ENCODE results near the gene HNRNPL. TPM values are rescaled to one million over a fixed set of nuclear protein-coding genes. Genes with fewer than 3 reads are reported as not detected.

Gene HNRNPL
- total RNA-seq, 1 experiment from 2014 or later = 642 TPM

GRCh38 chr19:38843175-38843758 lies 6.5 kb downstream of the HNRNPL start:
- CTCF ChIA-PET = no interaction called here
- BruUV-seq (replicated peaks) = no TSS peak
- Histone ChIP-seq H3K4me1 (ENCODE audit: insufficient read depth, low read length, poor library complexity, severe bottlenecking) (peaks cover 11% of the 10 kb centered on the region), H3K27ac (ENCODE audit: low read depth, low read length, poor library complexity, severe bottlenecking) (peak overlapping the region; percentile 42), H3K27me3 (replicated peaks; ENCODE audit: insufficient read depth, low read depth, low read length, poor library complexity) (no peaks in the 10 kb centered on the region), H3K4me3 (ENCODE audit: low read depth, low read length, poor library complexity, severe bottlenecking) (no peak overlapping the region), H3K36me3 (ENCODE audit: insufficient read depth, low read length, poor library complexity, severe bottlenecking) (peaks cover 100% of the 10 kb centered on the region), H3K9me3 (ENCODE audit: low read depth, low read length, poor library complexity, severe bottlenecking) (no peaks in the 10 kb centered on the region)
- POLR2A ChIA-PET (ENCODE audit: low non-redundant PET) = no interaction called here
- intact Hi-C loops (cut with micrococcal nuclease; ENCODE audit: unreplicated experiment) = no loop called here
- TF ChIP-seq EZH2 (IDR thresholded peaks at IDR 0.05; ENCODE audit: borderline replicate concordance, low read depth, low read length, poor library complexity, severe bottlenecking) = no peak
- DNase-seq (ENCODE audit: low spot score) = no peak

- ChIA-PET CTCF (no interaction called here), POLR2A (ENCODE audit: low non-redundant PET) (no interaction called here)
- TF ChIP-seq EZH2 (IDR thresholded peaks at IDR 0.05; ENCODE audit: borderline replicate concordance, low read depth, low read length, poor library complexity, severe bottlenecking) = no peak
- no peak for TF ChIP-seq CTCF (conservative IDR thresholded peaks at IDR 0.05; ENCODE audit: low read depth, low read length)
- intact Hi-C loops (cut with micrococcal nuclease; ENCODE audit: unreplicated experiment) = no loop called here
- DNase-seq (ENCODE audit: low spot score) = no peak
- BruUV-seq (replicated peaks) = no TSS peak
- Histone ChIP-seq H3K36me3 (ENCODE audit: insufficient read depth, low read length, poor library complexity, severe bottlenecking) (peaks cover 100% of the 10 kb centered on the region), H3K27ac (ENCODE audit: low read depth, low read length, poor library complexity, severe bottlenecking) (peak overlapping the region; percentile 42), H3K27me3 (replicated peaks; ENCODE audit: insufficient read depth, low read depth, low read length, poor library complexity) (no peaks in the 10 kb centered on the region), H3K4me1 (ENCODE audit: insufficient read depth, low read length, poor library complexity, severe bottlenecking) (peaks cover 8% of the 10 kb centered on the region), H3K4me3 (ENCODE audit: low read depth, low read length, poor library complexity, severe bottlenecking) (no peak overlapping the region), H3K9me3 (ENCODE audit: low read depth, low read length, poor library complexity, severe bottlenecking) (no peaks in the 10 kb centered on the region)
Observed at GRCh38 chr19:38842439-38843174, 7.2 kb downstream of the HNRNPL start.

- H3K36me3 ChIP-seq (ENCODE audit: insufficient read depth, low read length, poor library complexity, severe bottlenecking) = peaks cover 100% of the 10 kb centered on the region
- H3K9me3 ChIP-seq (ENCODE audit: low read depth, low read length, poor library complexity, severe bottlenecking) = no peaks in the 10 kb centered on the region
- H3K27ac ChIP-seq (ENCODE audit: low read depth, low read length, poor library complexity, severe bottlenecking) = peak overlapping the region; percentile 42
- TF ChIP-seq CTCF (conservative IDR thresholded peaks at IDR 0.05; ENCODE audit: low read depth, low read length) (no peak), EZH2 (IDR thresholded peaks at IDR 0.05; ENCODE audit: borderline replicate concordance, low read depth, low read length, poor library complexity, severe bottlenecking) (no peak)
- peaks cover 3% of the 10 kb centered on the region for H3K4me1 ChIP-seq (ENCODE audit: insufficient read depth, low read length, poor library complexity, severe bottlenecking)
- ChIA-PET CTCF (no interaction called here), POLR2A (ENCODE audit: low non-redundant PET) (no interaction called here)
- no peak for DNase-seq (ENCODE audit: low spot score)
- H3K27me3 ChIP-seq (replicated peaks; ENCODE audit: insufficient read depth, low read depth, low read length, poor library complexity) = no peaks in the 10 kb centered on the region
- BruUV-seq (replicated peaks) = no TSS peak
- H3K4me3 ChIP-seq (ENCODE audit: low read depth, low read length, poor library complexity, severe bottlenecking) = no peak overlapping the region
- intact Hi-C loops (cut with micrococcal nuclease; ENCODE audit: unreplicated experiment) = no loop called here
Observed at GRCh38 chr19:38841787-38842438, 7.9 kb downstream of the HNRNPL start.

All from A673 (cell line).